NCI-H2107 (cell line): ENCODE results near the gene PPP2R2C.

Source experiments
- DNase-seq: peaks from one replicate; lab custom pipeline; 2025; lab: John Stamatoyannopoulos, UW

The PPP2R2C gene

DNA sequence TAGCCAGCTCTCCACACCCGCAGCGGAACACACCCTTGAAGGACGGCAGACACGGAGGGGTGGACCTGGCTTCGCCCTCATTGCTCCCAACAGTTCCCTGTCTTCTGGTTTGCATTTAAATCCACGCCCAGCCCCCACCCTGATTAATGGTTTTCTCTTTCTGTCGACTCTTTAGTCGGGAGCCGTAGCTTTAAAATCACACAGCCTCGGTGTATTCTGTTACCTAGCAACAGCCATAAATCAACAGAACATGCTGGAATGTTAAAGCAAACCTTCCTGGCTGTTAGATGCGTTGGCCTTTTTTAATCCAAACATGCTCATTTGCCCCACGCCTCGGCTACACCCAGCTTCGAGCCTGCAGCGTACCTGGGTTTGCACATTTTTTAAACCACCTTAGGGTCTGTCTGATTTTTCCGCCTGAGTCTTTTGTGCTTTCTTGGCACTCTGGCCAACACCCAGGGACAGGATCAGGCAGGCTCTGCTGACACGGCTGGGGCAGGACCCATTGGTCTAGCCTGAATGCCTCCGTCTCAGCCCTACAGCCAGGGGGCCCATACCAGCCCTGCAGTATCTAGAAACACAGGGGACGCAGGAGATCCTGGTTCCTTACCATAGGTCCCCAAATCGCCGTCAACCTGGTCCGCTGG, 21.4 kb upstream of the PPP2R2C start:
- DNase-seq = no peak

DNA sequence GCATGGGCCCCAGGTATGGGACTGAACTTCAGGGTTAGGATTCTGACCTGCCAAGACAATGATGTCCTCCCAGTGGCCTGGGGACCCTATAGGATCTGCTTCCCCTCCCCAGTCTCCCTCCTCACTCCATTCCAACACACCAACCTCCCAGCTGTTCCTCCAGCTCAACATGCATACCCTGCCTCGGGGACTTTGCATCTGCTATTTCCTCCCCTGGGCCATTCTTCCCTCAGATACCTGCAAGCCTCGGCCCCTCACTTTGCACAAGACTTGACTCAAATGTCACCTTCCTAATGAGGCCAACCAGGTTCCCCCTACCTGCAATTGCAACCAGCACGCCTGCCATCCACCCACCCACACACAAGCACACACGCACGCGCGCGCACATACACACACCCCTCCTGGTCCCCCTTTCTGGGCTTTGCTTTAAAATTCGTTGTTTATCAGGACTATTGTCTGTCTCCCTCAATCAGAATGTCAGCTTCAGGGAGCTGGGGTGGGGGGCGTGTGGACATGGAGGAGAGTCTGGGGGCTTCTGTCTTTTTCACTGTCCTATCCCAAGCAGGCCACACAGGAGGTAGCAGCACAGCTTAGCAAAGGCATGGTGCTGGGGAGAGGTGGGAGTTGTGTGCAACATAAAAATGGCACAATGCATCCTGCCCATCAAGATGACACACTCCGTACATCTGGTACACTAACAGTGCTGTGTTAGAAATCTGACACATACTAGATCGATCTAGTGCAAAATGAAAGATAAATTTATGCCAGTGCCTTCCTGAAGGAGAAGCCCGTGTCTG, 20.6 kb upstream of the PPP2R2C start:
- DNase-seq = no peak

DNA sequence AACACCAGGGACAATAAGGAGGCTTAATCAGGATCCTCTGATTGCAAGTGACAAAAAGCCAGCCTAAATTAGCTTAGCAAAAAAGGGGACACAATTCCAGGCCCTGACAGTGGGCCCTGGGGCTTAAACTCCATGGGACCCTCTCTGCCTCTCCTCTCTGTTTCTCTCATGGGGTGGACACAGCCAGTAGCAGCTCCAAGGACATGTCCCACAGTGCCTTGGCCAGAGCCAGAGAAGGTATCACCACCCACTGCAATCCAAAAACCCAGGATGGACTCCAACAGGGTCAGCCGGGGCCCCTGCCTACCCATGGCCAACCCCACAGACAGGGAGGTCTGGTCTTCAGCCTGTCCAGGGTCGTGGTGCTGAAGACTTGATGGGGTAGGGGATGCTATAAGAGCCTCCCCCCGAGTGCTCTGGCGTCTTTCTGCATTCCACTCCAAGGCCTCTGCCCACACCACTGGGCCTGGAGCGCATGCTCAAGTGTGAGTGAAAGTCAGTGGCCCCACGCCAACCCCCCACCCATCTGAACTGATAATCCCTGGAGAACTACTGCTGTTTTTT, 19.7 kb upstream of the PPP2R2C start:
- no peak for DNase-seq

DNA sequence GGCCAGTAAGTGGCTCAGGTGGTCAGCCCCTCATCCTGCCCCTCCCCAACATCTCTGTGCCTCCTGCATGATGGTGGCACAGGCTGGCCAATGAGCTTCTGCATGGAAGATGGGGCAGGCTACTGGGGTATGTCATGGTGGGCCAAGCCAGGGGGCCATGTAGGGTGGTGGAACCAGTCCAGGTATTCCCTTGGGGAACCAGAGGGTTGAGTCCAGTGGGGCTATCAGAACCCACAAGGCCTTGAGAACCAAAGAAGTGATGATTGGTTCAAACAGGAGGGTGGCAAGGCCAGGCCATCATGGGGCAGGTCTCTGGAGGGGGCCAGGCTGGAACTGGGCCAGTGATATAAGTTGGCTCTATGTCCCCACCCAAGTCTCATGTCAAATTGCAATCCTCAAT, 18.8 kb upstream of the PPP2R2C start:
- DNase-seq = no peak

DNA sequence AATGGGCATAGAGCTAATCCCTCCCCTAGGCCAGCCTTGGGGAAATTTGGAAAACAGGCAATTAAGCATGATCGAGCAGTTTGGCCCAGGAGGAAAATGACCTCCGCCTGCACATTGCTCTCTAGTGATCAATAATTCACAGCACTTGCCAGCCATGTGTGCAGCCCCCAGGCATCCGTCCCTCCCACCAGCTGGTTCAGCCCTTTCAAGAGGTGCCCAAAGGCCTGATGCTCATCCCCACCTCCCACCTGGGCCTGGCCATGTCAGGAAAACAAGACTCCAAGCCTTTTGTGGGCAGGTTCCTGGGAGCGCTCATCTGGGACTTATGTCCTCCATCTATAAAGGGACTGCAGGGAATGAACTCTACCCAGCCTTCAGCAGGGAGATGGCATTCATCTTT, 17.5 kb upstream of the PPP2R2C start:
- no peak for DNase-seq

DNA sequence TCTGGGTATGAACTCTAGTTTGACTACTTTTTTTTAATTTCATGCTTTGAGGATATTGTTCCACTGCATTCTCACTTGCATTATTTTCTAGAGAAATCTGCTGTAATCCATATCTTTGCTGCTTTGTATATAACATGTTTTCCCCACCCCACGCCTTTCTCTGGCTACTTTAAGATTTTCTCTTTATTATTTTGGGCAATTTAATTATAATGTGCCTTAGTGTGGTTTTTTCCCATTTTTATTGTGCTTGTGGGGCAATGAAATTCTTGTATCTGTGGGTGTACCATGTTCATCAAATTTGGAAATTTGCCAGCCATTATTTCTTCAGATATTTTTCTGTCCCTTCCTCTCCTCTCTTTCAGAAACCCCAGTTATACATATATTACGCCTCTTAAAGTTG, 15.1 kb upstream of the PPP2R2C start:
- DNase-seq = no peak

DNA sequence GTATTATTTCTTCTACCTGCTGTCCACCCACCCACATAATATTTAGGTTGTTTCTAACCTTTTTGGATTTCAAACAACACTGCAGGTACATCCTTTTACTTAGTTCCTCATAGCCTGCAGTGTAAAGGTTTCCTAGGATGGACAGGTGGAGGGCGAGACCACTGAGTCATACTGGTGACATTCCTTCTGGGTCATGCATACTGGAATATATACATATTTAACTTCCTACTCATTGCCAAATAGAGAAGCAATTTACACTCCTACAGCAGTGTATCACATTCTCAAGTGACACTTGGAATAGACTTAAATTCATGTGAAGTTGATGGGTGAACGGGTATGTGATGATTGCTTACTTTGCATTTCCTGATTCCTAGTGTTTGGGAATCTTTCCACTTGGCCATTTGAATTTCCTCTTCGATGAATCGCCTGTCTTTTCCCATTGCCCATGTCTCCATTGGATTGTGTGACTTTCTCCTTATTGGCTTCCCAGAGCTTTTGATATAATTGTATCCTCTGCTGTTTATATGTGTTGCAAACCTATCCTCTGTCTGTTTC, 8.2 kb upstream of the PPP2R2C start:
- DNase-seq = no peak

DNA sequence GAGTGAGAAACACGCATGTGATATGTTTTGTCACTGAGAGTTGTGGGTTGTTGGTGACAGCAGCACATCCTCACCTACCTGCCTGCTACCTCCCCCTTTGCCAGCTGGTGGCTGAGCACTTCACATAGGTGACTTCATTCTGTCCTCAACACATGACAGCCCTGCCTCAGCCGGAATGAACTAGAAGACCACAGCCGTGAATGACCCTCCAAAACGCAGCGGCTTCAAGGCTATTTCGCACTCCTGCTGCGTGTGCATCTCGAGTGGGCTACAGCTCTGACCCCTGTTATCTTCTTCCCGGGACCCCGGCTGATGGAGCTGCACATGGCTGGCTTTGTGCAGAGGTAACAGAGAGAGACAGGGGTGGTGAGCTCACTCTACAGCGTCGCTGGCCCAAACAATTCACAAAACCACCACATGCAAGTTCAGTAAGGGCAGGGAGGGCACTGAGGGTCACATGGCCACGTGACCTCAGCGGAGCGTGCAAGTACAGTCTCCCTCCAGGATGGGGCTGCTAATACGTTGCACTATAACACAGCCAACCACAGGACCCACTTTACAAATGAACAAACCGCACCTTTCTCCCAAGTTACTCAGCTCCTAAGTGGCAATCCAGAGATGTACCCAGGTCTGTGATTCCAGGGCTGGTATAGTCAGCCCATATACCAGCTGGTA, 6.3 kb upstream of the PPP2R2C start:
- DNase-seq = no peak

DNA sequence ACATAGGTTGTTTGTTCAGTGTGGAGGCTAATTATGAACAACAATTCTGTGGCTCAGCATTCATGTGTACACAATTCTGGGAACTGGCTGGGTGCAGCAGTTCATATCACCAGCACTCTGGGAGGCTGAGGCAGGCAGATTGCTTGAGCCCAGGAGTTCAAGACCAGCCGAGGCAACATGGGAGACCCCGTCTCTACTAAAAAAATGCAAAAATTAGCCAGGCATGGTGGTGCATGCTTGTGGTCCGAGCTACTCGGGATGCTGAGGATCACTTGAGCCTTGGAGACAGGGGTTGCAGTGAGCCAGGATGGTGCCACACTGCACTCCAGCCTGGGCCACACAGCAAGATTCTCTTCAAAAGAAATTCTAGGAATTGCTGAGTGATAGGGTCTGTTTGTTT, 4.5 kb upstream of the PPP2R2C start:
- DNase-seq = no peak

DNA sequence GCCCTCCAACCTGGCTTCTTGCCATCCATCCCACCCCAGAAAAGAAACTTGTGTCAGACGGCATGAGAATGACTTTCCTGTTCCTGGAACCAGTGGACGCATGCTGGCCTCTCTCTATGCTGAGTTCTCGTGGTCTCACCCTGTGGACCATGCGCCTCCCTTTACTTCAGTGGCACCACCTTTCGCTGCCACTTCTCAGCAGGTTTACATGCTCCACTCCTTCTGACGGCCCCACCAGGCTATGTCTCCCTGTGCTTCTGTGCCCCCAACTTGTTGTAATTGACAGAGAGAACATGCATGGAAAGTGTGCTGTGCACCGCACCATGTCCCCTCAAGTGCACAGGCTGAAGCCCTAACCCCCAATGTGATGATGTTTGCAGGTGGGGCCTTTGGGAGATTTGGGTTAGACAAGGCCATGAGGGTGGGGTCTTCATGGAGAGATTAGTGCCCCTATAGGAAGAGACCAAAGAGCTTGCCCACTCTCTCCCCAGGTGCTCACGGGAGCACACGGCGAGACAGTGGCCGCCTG, 3.1 kb upstream of the PPP2R2C start:
- DNase-seq = no peak

DNA sequence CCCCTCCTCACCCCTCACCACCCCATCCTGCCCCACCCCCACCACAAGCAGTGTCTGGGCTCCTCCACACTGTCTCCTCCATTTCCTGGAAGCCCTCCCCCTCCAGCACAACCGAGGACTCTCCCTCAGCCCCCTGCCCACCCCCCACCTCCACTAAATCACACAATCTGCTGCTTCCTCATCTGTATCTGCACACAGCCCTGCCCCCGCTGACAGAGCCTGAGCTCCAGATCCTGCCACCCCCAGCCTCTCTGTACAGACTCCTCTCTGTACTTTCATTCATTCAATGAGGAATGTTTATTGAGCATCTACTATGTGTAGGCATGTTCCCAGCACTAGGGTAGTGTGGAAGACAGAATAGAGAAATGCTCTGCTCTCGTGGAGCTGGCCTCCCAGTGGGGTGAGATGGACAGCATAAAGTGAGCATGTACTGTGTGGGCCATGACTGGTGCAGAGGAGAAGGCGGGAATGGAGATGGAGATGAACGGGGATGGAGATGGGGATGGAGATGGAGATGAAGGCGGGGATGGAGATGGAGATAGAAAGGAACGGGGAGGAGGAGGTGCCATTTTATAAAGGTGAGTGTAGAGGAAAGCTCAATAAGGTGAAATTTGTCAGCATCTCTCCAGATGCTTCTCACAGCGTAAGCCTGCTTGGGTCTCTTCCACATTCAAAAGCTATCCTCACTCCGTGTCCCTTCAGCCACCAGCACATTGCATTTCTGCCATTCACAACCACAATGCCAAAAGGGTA, 2.5 kb upstream of the PPP2R2C start:
- no peak for DNase-seq

DNA sequence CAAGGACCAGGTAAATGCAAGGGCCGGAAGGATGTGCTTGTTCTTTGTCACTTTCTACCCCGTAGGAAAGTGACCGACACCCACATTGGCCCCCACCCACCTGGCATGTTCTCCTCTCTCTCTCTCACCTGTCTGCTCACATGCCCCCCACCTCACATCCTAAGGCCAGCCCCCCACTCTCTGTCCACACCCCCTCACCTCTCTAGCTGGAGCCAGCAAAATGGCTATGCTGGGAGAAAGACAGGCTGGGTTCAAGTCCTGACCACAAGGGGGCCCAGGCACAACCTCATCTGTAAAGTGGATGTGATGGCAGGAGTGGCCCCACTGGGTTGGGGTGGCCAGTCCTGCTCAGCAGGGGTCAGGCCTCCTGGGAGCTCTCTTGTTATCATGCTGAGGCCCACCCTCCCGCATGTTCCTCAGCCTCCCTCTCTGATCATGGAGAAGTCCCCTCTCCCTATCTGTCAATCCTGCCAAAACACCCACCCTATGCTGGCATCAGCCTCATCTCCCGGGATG, 1.7 kb upstream of the PPP2R2C start:
- DNase-seq = no peak

DNA sequence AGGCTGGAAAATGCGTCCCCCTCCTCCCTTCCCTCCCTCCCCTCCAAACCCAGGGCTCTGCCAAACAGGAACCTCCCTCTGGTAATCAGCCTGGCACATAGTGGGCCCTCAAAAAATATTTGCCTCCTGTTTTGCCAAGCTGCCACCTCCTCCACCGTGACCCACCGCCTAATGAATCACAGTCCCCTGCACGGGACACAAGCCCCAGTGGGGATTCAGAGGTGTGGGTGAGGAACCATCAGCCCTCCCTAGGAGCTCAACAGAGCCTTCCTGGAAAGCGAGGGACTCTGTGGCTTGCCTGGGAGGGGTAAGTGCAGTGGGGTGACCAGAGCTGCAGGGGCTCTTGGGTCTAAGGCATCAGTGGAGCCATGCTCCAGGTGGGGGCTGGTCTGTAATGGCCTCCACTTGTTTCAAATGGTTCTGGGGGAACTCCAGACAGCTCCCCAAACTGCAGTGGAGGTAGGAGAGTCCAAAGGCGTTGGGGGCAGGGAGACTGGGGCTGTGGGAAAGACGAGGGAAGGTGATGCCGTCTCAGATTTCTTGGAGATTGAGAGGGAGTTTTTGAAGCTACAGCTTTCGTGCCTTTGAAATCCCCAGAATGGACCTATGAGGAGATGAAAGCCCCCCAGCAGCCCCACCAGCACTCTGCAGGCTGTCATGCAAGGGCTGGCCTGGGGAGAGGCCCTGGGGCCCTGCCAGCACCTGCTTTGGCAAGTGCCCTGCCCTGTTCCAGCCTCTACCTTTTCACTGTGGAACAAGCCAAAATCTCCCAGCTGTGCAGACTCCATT, 1.0 kb upstream of the PPP2R2C start:
- no peak for DNase-seq

DNA sequence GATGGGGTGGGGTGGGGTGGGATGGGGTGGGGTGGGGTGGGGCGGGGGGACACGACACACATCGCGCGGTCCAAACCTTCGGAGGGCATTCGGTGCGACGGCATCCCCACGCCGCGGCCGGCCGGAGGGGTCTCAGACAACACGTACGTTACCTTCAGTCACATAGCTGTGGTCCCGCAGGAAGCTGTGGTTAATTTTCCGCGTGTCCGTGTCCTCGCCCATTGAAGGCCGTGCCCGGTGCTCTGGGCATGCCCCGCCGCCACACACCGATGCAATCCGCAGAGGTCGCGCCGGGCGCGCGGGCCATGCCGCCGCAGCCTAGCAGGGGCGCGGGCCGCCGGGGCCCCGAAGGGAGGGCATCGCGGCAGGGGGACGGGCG, 417 bp downstream of the PPP2R2C start:
- DNase-seq = no peak

DNA sequence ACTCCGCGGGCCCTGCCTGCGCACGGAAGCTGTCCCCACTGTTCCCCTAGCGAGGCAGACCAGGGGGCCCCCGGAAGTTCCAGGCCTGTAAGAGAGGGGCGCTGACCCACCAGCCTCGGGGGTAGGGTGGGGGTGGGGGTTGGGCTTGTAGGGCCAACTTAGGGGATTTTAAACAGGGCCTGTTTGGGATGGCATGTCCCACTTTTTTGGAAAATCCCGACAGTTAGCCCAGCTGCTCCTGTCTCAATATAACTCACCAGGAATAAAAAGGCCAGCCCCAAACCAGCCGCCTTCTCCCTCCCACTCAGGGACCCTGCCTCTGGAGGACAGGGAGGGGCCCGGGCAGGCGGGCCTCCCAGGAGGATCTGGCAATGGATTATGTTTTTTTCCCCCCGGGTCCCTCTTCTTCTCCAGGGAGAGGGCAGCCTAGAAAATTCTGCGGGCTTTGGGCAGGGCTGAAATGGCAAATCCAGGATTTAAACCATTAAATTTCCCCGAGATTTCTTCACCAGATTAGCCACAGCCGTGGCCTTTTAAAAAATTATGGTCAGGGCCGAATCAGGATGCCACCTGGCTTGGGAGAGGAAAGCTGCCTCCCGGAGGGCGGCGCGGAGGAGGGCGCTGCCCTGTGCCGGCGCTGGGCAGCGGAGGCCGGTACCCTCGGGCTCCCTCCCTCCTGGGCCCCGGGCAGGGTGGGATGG, 957 bp downstream of the PPP2R2C start:
- DNase-seq = no peak

DNA sequence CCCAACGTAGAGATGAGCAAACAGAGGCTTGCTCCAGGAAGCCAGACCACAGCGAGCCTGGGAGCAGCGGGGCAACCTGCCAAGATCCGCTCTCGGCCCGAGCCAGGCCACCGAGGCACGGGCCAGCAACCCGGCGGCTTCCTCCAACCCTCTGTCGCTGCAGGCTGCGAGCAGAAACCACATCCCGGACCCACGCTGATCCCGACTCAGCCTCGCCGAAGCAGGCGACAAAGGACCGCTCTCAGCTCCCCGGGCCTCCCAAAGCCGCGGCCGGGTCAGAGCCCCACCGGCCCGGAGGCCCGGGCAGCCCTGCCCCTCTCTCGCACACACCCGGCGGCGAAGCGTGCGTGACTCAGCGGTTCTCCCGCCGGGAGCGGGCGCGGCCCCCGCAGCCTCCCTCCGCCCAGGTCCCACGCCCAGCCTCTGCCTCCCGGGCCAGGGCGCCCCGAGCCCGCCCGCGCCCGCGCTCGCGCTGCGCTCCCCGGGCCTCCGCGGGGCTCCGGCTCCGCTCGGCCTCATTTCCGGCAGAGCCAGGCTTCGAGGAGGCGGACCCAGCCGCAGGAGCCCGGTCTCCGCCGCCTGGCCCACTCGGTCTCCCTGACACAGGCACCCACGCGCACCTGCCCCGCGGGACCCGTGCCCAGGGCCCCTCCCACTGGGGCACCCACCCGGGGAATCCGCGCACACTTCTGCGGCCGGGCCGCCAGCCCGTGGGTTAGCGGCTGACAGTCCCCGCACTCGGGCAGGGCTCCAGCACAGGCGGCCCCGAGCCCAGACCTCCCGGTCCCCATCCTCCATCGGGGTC, 1.7 kb downstream of the PPP2R2C start:
- no peak for DNase-seq

DNA sequence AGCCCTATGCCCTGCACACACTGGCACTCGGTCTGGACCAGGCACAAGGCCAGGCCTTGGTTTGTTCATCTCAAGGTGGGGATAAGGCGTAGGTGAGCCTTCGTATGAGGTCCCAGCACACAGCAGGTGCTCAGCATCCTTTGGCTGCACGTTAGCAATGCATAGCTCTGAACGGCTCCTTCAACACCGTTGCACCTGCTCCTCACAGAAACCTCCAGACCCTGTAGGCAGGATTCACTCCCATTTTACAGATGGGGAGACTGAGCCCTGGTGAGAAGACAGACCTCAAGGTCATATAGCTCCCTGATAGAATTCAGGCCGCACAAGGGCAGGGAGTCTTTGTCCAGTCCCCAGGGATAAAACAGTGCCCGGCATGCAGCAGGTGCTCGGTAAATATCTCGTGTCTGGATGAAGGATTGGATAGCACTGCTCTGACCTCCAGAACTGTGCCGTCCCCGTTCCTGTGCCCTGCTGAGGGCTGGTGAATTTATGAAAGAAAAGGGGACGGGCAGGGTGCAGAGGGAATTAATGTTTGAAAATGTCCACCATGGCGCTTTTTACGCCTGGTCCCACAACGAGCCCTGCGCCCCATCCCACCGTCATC, 2.4 kb downstream of the PPP2R2C start:
- DNase-seq = no peak

DNA sequence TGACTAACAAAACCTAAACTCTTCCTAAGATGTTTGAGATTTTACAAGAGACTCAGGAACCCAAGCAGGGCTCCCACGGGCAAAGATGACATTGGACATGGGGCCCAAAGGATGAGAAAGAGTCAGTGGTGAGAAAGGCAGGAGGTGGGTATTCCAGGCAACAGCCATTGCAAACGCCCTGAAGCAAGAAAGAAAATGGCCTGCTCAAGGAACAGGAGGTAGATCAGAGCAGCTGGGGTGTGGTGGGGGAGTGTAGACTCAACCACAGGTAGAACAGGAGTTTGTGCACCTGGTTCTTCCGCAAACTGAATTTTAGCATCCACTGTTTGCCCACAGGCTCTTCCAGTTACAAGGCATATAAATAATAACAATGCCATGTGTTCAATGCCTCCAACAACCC, 3.3 kb downstream of the PPP2R2C start:
- DNase-seq = no peak

DNA sequence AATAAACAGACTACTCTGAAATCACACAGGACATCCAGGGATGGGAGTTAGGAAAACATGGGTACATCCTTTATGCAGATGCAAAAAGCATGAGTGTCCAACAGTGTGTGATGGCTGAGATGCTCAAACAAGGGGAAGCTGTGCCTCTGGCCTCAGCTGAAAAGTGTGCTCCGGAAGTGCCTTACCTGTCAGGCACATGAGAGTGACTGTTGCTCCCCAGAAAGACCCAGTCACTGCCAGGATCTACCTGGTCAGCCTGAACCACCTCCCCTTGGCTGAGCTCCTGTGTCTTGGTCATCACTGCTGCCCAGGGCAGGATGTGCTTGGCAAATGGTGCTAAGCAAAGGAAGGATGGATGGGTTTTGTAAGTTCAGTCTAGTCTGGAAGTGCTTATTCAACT, 4.0 kb downstream of the PPP2R2C start:
- DNase-seq = no peak
